HepG2 (cell line): ENCODE measurements around the gene SETD1A. TPM values are rescaled to one million over a fixed set of nuclear protein-coding genes. Genes with fewer than 3 reads are reported as not detected.

Source experiments
- CCDC6 ChIP-seq: sonication (generic); formaldehyde crosslinking; IDR thresholded peaks from 2 replicates; pipeline ENCODE4 v1.8.1; 2022; ENCODE audit warnings: mild to moderate bottlenecking, missing genetic modification reagents, moderate library complexity
- DBP ChIP-seq: sonication (generic); formaldehyde crosslinking; IDR thresholded peaks from 2 replicates; pipeline ENCODE4 v1.4.0; 2020; ENCODE audit warnings: missing genetic modification reagents; ENCODE audit errors: not compliant biosample characterization
- DNMT3B ChIP-seq: conservative IDR thresholded peaks from 2 replicates; pipeline ENCODE4 v1.6.1; 2016; ENCODE audit warnings: missing biosample characterization, control low read depth
- E2F1 ChIP-seq: sonication (generic); formaldehyde crosslinking; IDR thresholded peaks from 2 replicates; pipeline ENCODE4 v1.5.0; 2020; ENCODE audit warnings: missing genetic modification reagents
- KAT7 ChIP-seq: IDR thresholded peaks from 2 replicates; pipeline ENCODE4 v1.6.1; 2018; ENCODE audit warnings: borderline replicate concordance, missing compliant biosample characterization
- NBN ChIP-seq: fragments of 450-650 bp; conservative IDR thresholded peaks from 2 replicates; pipeline ENCODE4 v1.6.1; 2017
- NCOA5 ChIP-seq: sonication (generic); formaldehyde crosslinking; IDR thresholded peaks from 2 replicates; pipeline ENCODE4 v1.4.0; 2020; ENCODE audit warnings: missing genetic modification reagents
- NR2C2 ChIP-seq: sonication (generic); formaldehyde crosslinking; IDR thresholded peaks from 2 replicates; pipeline ENCODE4 v1.4.0; 2020; ENCODE audit warnings: missing genetic modification reagents, mild to moderate bottlenecking, moderate library complexity, borderline replicate concordance
- NR2F2 ChIP-seq: IDR thresholded peaks from 2 replicates; pipeline ENCODE4 v1.6.1; 2012; ENCODE audit warnings: low read depth, inconsistent platforms, borderline replicate concordance
- POLR2G ChIP-seq: fragments of 200-400 bp; formaldehyde crosslinking; IDR thresholded peaks from 2 replicates; pipeline ENCODE4 v1.6.1; 2018; ENCODE audit warnings: mild to moderate bottlenecking, low read depth, low read length, moderate library complexity
- SIX4 ChIP-seq: sonication (generic); formaldehyde crosslinking; IDR thresholded peaks from 2 replicates; pipeline ENCODE4 v1.4.0; 2020; ENCODE audit warnings: missing genetic modification reagents
- SP2 ChIP-seq: sonication (generic); formaldehyde crosslinking; IDR thresholded peaks from 2 replicates; pipeline ENCODE4 v1.5.1; 2020; ENCODE audit warnings: mild to moderate bottlenecking, missing genetic modification reagents
- SPEN ChIP-seq: sonication (generic); formaldehyde crosslinking; IDR thresholded peaks from 2 replicates; pipeline ENCODE4 v1.5.1; 2020; ENCODE audit warnings: low read depth, mild to moderate bottlenecking, missing genetic modification reagents
- TAF15 ChIP-seq: fragments of 200-400 bp; formaldehyde crosslinking; IDR thresholded peaks from one replicate; pipeline ENCODE4 v1.6.1; 2018; ENCODE audit warnings: mild to moderate bottlenecking, low read depth, low read length; ENCODE audit not compliant: poor library complexity, severe bottlenecking
- THAP11 ChIP-seq: IDR thresholded peaks from 2 replicates; pipeline ENCODE4 v1.6.1; 2016; ENCODE audit warnings: missing biosample characterization, missing genetic modification reagents
- ZBTB3 ChIP-seq: sonication (generic); formaldehyde crosslinking; IDR thresholded peaks from 2 replicates; pipeline ENCODE4 v1.4.0; 2020; ENCODE audit warnings: low read depth, mild to moderate bottlenecking, moderate library complexity, missing genetic modification reagents, borderline replicate concordance
- ZBTB4 ChIP-seq: sonication (generic); formaldehyde crosslinking; IDR thresholded peaks from 2 replicates; pipeline ENCODE4 v1.4.0; 2020; ENCODE audit warnings: missing genetic modification reagents, mild to moderate bottlenecking, borderline replicate concordance
- ZFP41 ChIP-seq: sonication (generic); formaldehyde crosslinking; IDR thresholded peaks from 2 replicates; pipeline ENCODE4 v1.4.0; 2020; ENCODE audit warnings: mild to moderate bottlenecking, missing genetic modification reagents, borderline replicate concordance
- ZFX ChIP-seq: sonication (generic); formaldehyde crosslinking; IDR thresholded peaks from 2 replicates; pipeline ENCODE4 v1.4.0; 2020; ENCODE audit warnings: mild to moderate bottlenecking, low read depth, missing genetic modification reagents, moderate library complexity
- ZNF124 ChIP-seq: sonication (generic); formaldehyde crosslinking; IDR thresholded peaks from 2 replicates; pipeline ENCODE4 v1.4.0; 2020; ENCODE audit warnings: missing genetic modification reagents
- ZNF20 ChIP-seq: sonication (generic); formaldehyde crosslinking; IDR thresholded peaks from 2 replicates; pipeline ENCODE4 v1.4.0; 2020; ENCODE audit warnings: mild to moderate bottlenecking, moderate library complexity, missing genetic modification reagents
- ZNF441 ChIP-seq: sonication (generic); formaldehyde crosslinking; IDR thresholded peaks from 2 replicates; pipeline ENCODE4 v1.7.0; 2021; ENCODE audit warnings: missing genetic modification reagents, borderline replicate concordance
- ZNF788 ChIP-seq: sonication (generic); formaldehyde crosslinking; IDR thresholded peaks from 2 replicates; pipeline ENCODE4 v1.5.0; 2020; ENCODE audit warnings: mild to moderate bottlenecking, missing genetic modification reagents, borderline replicate concordance
- polyA plus RNA-seq, 8 experiments: library from polyadenylated mRNA; depleted of rRNA in 3 of 8; stranded (reverse) in 7 of 8; unstranded in 1 of 8; fragments of >200 nt; fragmentation: Illumina TruSeq in 4 of 8; extraction: Trizol in 4 of 8; gene quantifications; 2 replicates each; pipeline versions ENCODE4 v1.2.1 to v1.2.3, GENCODE V29; 2011 to 2016; ENCODE audit warnings: low read depth in 4 of 8, missing spikeins in 1 of 8, mixed read lengths in 1 of 8; ENCODE audit not compliant: insufficient read depth in 1 of 8
- total RNA-seq, 5 experiments: library from RNA; depleted of rRNA; stranded (reverse); fragments of >200 nt; fragmentation: Illumina TruSeq; extraction: Trizol; gene quantifications; 2 replicates each; pipeline ENCODE4 v1.2.3, GENCODE V29; 2016; ENCODE audit warnings: low read depth in 1 of 5

SETD1A gene
- total and polyA plus RNA-seq, 2 of the 13 experiments (the other 11 are each of a cell fraction or from before 2014, with no cell fraction given) = 3.8 to 5.6 TPM

- no peak for TF ChIP-seq DBP
- 0 out of 2 replicates have a peak, but pooled peaks have one; percentile 48 for TF ChIP-seq NR2F2
- no peak for TF ChIP-seq E2F1
- no peak for TF ChIP-seq ZNF124
- TF ChIP-seq ZNF20 = no peak
- TF ChIP-seq ZBTB4 (CRISPR knock-in tag) = no peak
- 0 out of 2 replicates have a peak, but pooled peaks have one; percentile 9 for TF ChIP-seq NR2C2 (CRISPR knock-in tag)
- TF ChIP-seq NBN = no peak
- no peak for TF ChIP-seq NCOA5 (CRISPR knock-in tag)
- TF ChIP-seq ZNF788 (CRISPR knock-in tag) = peak; percentile 59; the same call in 1 of the 2 replicates
- no peak; the same call in 1 of the 2 replicates for TF ChIP-seq SPEN (CRISPR knock-in tag)
- TF ChIP-seq ZNF441 = no peak
- TF ChIP-seq ZBTB3 = no peak
- no peak; the same call in 1 of the 2 replicates for TF ChIP-seq POLR2G
- no peak for TF ChIP-seq SP2 (CRISPR knock-in tag)
- TF ChIP-seq SIX4 (CRISPR knock-in tag) = no peak
- TF ChIP-seq CCDC6 (CRISPR knock-in tag) = no peak
- no peak for TF ChIP-seq TAF15
- no peak for TF ChIP-seq ZFP41 (CRISPR knock-in tag)
- TF ChIP-seq THAP11 (CRISPR knock-in tag) = no peak
- TF ChIP-seq KAT7 = no peak
- no peak for TF ChIP-seq ZFX (CRISPR knock-in tag)
- TF ChIP-seq DNMT3B = no peak
These were observed 28.8 kb downstream of the SETD1A start (continued) for GRCh38 chr16:30986129-30986991.
